Astrocyte (in vitro differentiated cells and primary cell): ENCODE results near the gene XPO6. TPM values are rescaled to one million over a fixed set of nuclear protein-coding genes. Genes with fewer than 3 reads are reported as not detected.
"Not testable (repeated sequence)": the region's sequence is repeated elsewhere in the genome, so short reads cannot be mapped to it uniquely, and the experiment has no call there.

Source experiments
- DNase-seq: peaks from one replicate; pipeline ENCODE4 v3.0.0-alpha.2; 2010; ENCODE audit warnings: low read depth
- FAIRE-seq: peaks from 2 replicates; lab custom pipeline; 2011; peaks lifted over from hg19 to GRCh38; lab: Jason Lieb, UNC
- H2AFZ ChIP-seq: 2 replicates; pipeline ENCODE4 v1.6.0; 2012; ENCODE audit warnings: low read depth, low read length, inconsistent platforms
- H3K27ac ChIP-seq: 2 replicates; pipeline ENCODE4 v1.5.1; 2011; ENCODE audit warnings: low read depth, low read length, inconsistent platforms
- H3K27me3 ChIP-seq: 2 replicates; pipeline ENCODE4 v1.6.0; 2011; ENCODE audit warnings: low read length, inconsistent platforms; ENCODE audit not compliant: insufficient read depth
- H3K36me3 ChIP-seq: 2 replicates; pipeline ENCODE4 v1.5.1; 2011; ENCODE audit warnings: low read length, inconsistent platforms; ENCODE audit not compliant: insufficient read depth
- H3K4me1 ChIP-seq: 2 replicates; pipeline ENCODE4 v1.5.1; 2011; ENCODE audit warnings: low read length, inconsistent platforms; ENCODE audit not compliant: insufficient read depth
- H3K4me2 ChIP-seq: 2 replicates; pipeline ENCODE4 v1.6.0; 2012; ENCODE audit warnings: low read length, inconsistent platforms
- H3K4me3 ChIP-seq: 2 replicates; pipeline ENCODE4 v1.5.1; 2011; ENCODE audit warnings: low read depth, mild to moderate bottlenecking, low read length, inconsistent platforms; ENCODE audit not compliant: insufficient read depth
- H3K79me2 ChIP-seq: 2 replicates; pipeline ENCODE4 v1.6.0; 2012; ENCODE audit warnings: mild to moderate bottlenecking, low read length, inconsistent platforms; ENCODE audit not compliant: insufficient read depth
- H3K9ac ChIP-seq: 2 replicates; pipeline ENCODE4 v1.6.0; 2012; ENCODE audit warnings: mild to moderate bottlenecking, low read length, inconsistent platforms
- H3K9me3 ChIP-seq: 2 replicates; pipeline ENCODE4 v1.5.1; 2012; ENCODE audit warnings: low read depth, mild to moderate bottlenecking, low read length, inconsistent platforms; ENCODE audit not compliant: insufficient read depth
- H4K20me1 ChIP-seq: 2 replicates; pipeline ENCODE4 v1.6.0; 2012; ENCODE audit warnings: low read length, inconsistent platforms; ENCODE audit not compliant: insufficient read depth
- H3K27ac Mint-ChIP-seq: one replicate; pipeline ENCODE4 v1.8.0; 2021; ENCODE audit warnings: mild to moderate bottlenecking, mixed read lengths; ENCODE audit not compliant: unreplicated experiment
- H3K27me3 Mint-ChIP-seq: one replicate; pipeline ENCODE4 v1.8.0; 2021; ENCODE audit warnings: low read depth, mixed read lengths; ENCODE audit not compliant: unreplicated experiment
- H3K36me3 Mint-ChIP-seq: one replicate; pipeline ENCODE4 v1.8.0; 2021; ENCODE audit warnings: low read depth, mixed read lengths; ENCODE audit not compliant: unreplicated experiment
- H3K4me1 Mint-ChIP-seq: one replicate; pipeline ENCODE4 v1.8.0; 2021; ENCODE audit warnings: low read depth, mixed read lengths; ENCODE audit not compliant: unreplicated experiment
- H3K4me3 Mint-ChIP-seq: one replicate; pipeline ENCODE4 v1.8.0; 2021; ENCODE audit warnings: mild to moderate bottlenecking, moderate library complexity, mixed read lengths; ENCODE audit not compliant: unreplicated experiment
- H3K9me3 Mint-ChIP-seq: one replicate; pipeline ENCODE4 v1.8.0; 2021; ENCODE audit warnings: mild to moderate bottlenecking, mixed read lengths; ENCODE audit not compliant: unreplicated experiment
- CTCF ChIP-seq: IDR thresholded peaks from 2 replicates; pipeline ENCODE4 v1.5.1; 2011; ENCODE audit warnings: low read depth, mild to moderate bottlenecking, inconsistent platforms, low read length, moderate library complexity; ENCODE audit not compliant: insufficient read depth
- EZH2 ChIP-seq: IDR thresholded peaks from 2 replicates; pipeline ENCODE4 v1.6.1; 2012; ENCODE audit warnings: mild to moderate bottlenecking, low read length, inconsistent platforms; ENCODE audit not compliant: insufficient read depth
- total RNA-seq: library from RNA; stranded (reverse); gene quantifications from 2 replicates; pipeline ENCODE4 v1.2.1, GENCODE V29; 2021

Gene XPO6
- total RNA-seq, 1 donor from 2014 or later = 135 TPM

- Histone ChIP-seq H3K27me3 (peaks cover 2% of the 10 kb centered on the region), H3K9ac (no peak overlapping the region), H3K27ac (no peak overlapping the region), H3K9me3 (peaks cover 4% of the 10 kb centered on the region), H4K20me1 (no peaks in the 10 kb centered on the region), H3K4me2 (no peak overlapping the region), H3K4me3 (no peak overlapping the region), H3K79me2 (no peaks in the 10 kb centered on the region), H3K4me1 (no peaks in the 10 kb centered on the region), H3K36me3 (no peaks in the 10 kb centered on the region), H2AFZ (no peak overlapping the region)
- no peak overlapping the region for H3K4me3 Mint-ChIP-seq
- no peak for DNase-seq
- peaks cover 13% of the 10 kb centered on the region for H3K27me3 Mint-ChIP-seq
- no peak overlapping the region for H3K27ac Mint-ChIP-seq
- H3K36me3 Mint-ChIP-seq = no peaks in the 10 kb centered on the region
- H3K4me1 Mint-ChIP-seq = no peaks in the 10 kb centered on the region
- TF ChIP-seq CTCF = no peak
- TF ChIP-seq EZH2 = no peak
- H3K9me3 Mint-ChIP-seq = peaks cover 13% of the 10 kb centered on the region
- FAIRE-seq = no peak
These were observed 26.1 kb upstream of the XPO6 start for GRCh38 chr16:28237754-28238357.

- Histone ChIP-seq H3K36me3 (no peaks in the 10 kb centered on the region), H3K9ac (no peak overlapping the region), H3K4me3 (no peak overlapping the region), H3K4me2 (no peak overlapping the region), H3K4me1 (no peaks in the 10 kb centered on the region), H3K79me2 (no peaks in the 10 kb centered on the region), H3K27me3 (peaks cover 4% of the 10 kb centered on the region), H3K9me3 (no peaks in the 10 kb centered on the region), H2AFZ (no peak overlapping the region), H4K20me1 (no peaks in the 10 kb centered on the region), H3K27ac (no peak overlapping the region)
- DNase-seq (no peak), FAIRE-seq (no peak)
- Mint-ChIP-seq H3K36me3 (no peaks in the 10 kb centered on the region), H3K27me3 (peaks cover 8% of the 10 kb centered on the region), H3K27ac (no peak overlapping the region), H3K9me3 (peaks cover 4% of the 10 kb centered on the region), H3K4me3 (no peak overlapping the region), H3K4me1 (no peaks in the 10 kb centered on the region)
- TF ChIP-seq EZH2 = no peak
- no peak for TF ChIP-seq CTCF
These were observed 20.0 kb upstream of the XPO6 start for GRCh38 chr16:28231763-28232162.

GRCh38 chr16:28223909-28224308, 12.1 kb upstream of the XPO6 start:
- not testable (repeated sequence) for H3K27me3 Mint-ChIP-seq, H3K4me1 ChIP-seq, H4K20me1 ChIP-seq, H3K9ac ChIP-seq, H3K4me2 ChIP-seq, H3K4me3 ChIP-seq, H3K36me3 ChIP-seq, H3K4me1 Mint-ChIP-seq, H2AFZ ChIP-seq, H3K36me3 Mint-ChIP-seq, H3K9me3 ChIP-seq, H3K4me3 Mint-ChIP-seq, H3K79me2 ChIP-seq, H3K27ac Mint-ChIP-seq, FAIRE-seq, H3K27ac ChIP-seq, H3K27me3 ChIP-seq, DNase-seq, H3K9me3 Mint-ChIP-seq

- not testable (repeated sequence) for FAIRE-seq, H3K36me3 Mint-ChIP-seq, H3K9me3 Mint-ChIP-seq, H3K4me3 Mint-ChIP-seq, H3K9me3 ChIP-seq, H3K27ac ChIP-seq, H3K4me1 Mint-ChIP-seq, H4K20me1 ChIP-seq, H3K27me3 ChIP-seq, H3K9ac ChIP-seq, H3K4me3 ChIP-seq, H3K79me2 ChIP-seq, H2AFZ ChIP-seq, DNase-seq, H3K4me1 ChIP-seq, H3K27me3 Mint-ChIP-seq, H3K36me3 ChIP-seq, H3K4me2 ChIP-seq
- peak overlapping the region; percentile 58 for H3K27ac Mint-ChIP-seq
These were observed 8.0 kb upstream of the XPO6 start for GRCh38 chr16:28219777-28220176.
